H9 (cell line): ENCODE results near the gene TLR8. TPM values are rescaled to one million over a fixed set of nuclear protein-coding genes. Genes with fewer than 3 reads are reported as not detected.

Experiments used
- DNase-seq: peaks from one replicate; pipeline ENCODE4 v3.0.0-alpha.2; 2017
- H2AFZ ChIP-seq: one replicate; pipeline ENCODE4 v1.6.1; 2013; ENCODE audit warnings: mild to moderate bottlenecking, low read length, control low read depth, moderate library complexity
- H2AK5ac ChIP-seq: 2 replicates; pipeline ENCODE4 v1.6.1; 2013; ENCODE audit warnings: low read length, control low read depth, mixed read lengths; ENCODE audit not compliant: insufficient read length
- H2BK120ac ChIP-seq: one replicate; pipeline ENCODE4 v1.6.1; 2013; ENCODE audit warnings: low read depth, mild to moderate bottlenecking, low read length, control low read depth, inconsistent platforms; ENCODE audit not compliant: poor library complexity, severe bottlenecking
- H2BK12ac ChIP-seq: 2 replicates; pipeline ENCODE4 v1.6.1; 2013; ENCODE audit warnings: low read length, control low read depth, mixed read lengths, low read depth; ENCODE audit not compliant: insufficient read length
- H2BK15ac ChIP-seq: 2 replicates; pipeline ENCODE4 v1.6.1; 2013; ENCODE audit warnings: low read depth, low read length, control low read depth
- H2BK20ac ChIP-seq: one replicate; pipeline ENCODE4 v1.6.1; 2013; ENCODE audit warnings: low read depth, mild to moderate bottlenecking, low read length, control low read depth, inconsistent platforms; ENCODE audit not compliant: poor library complexity, severe bottlenecking
- H2BK5ac ChIP-seq: 2 replicates; pipeline ENCODE4 v1.6.1; 2013; ENCODE audit warnings: low read length, control low read depth, mixed read lengths; ENCODE audit not compliant: insufficient read length
- H3K14ac ChIP-seq: 2 replicates; pipeline ENCODE4 v1.6.1; 2013; ENCODE audit warnings: low read length, control low read depth; ENCODE audit not compliant: insufficient read depth
- H3K18ac ChIP-seq: 2 replicates; pipeline ENCODE4 v1.6.1; 2013; ENCODE audit warnings: low read depth, mild to moderate bottlenecking, mixed read lengths, low read length, control low read depth; ENCODE audit not compliant: insufficient read length
- H3K23ac ChIP-seq: 2 replicates; pipeline ENCODE4 v1.6.1; 2013; ENCODE audit warnings: low read length, control low read depth, mixed read lengths, low read depth; ENCODE audit not compliant: insufficient read length
- H3K23me2 ChIP-seq: 2 replicates; pipeline ENCODE4 v1.6.1; 2013; ENCODE audit warnings: low read depth, mild to moderate bottlenecking, mixed read lengths, low read length, control low read depth; ENCODE audit not compliant: insufficient read length, poor library complexity, severe bottlenecking
- H3K27ac ChIP-seq: 2 replicates; pipeline ENCODE4 v1.5.1; 2013; ENCODE audit warnings: low read length, control low read depth, mixed read lengths, low read depth; ENCODE audit not compliant: insufficient read length
- H3K27me3 ChIP-seq: 2 replicates; pipeline ENCODE4 v1.6.1; 2013; ENCODE audit warnings: low read length, control low read depth, inconsistent platforms; ENCODE audit not compliant: insufficient read depth
- H3K4ac ChIP-seq: 2 replicates; pipeline ENCODE4 v1.6.1; 2013; ENCODE audit warnings: low read depth, mild to moderate bottlenecking, control low read depth, inconsistent platforms, low read length, moderate library complexity
- H3K4me1 ChIP-seq: 2 replicates; pipeline ENCODE4 v1.6.1; 2013; ENCODE audit warnings: low read length, control low read depth, inconsistent platforms; ENCODE audit not compliant: insufficient read depth
- H3K4me2 ChIP-seq: 2 replicates; pipeline ENCODE4 v1.6.1; 2013; ENCODE audit warnings: low read length, control low read depth, mixed read lengths; ENCODE audit not compliant: insufficient read length, insufficient read depth
- H3K56ac ChIP-seq: 2 replicates; pipeline ENCODE4 v1.6.1; 2013; ENCODE audit warnings: low read depth, mild to moderate bottlenecking, mixed read lengths, low read length, control low read depth; ENCODE audit not compliant: insufficient read length
- H3K79me1 ChIP-seq: 2 replicates; pipeline ENCODE4 v1.6.1; 2013; ENCODE audit warnings: low read depth, mild to moderate bottlenecking, moderate library complexity, low read length, control low read depth, inconsistent platforms; ENCODE audit not compliant: insufficient read depth, poor library complexity, severe bottlenecking
- H3K79me2 ChIP-seq: 2 replicates; pipeline ENCODE4 v1.6.1; 2013; ENCODE audit warnings: low read length, control low read depth, inconsistent platforms; ENCODE audit not compliant: insufficient read depth
- H3K9ac ChIP-seq: 2 replicates; pipeline ENCODE4 v1.6.1; 2013; ENCODE audit warnings: low read length, control low read depth, mixed read lengths; ENCODE audit not compliant: insufficient read length; ENCODE audit errors: extremely low read depth
- H3K9me3 ChIP-seq: one replicate; pipeline ENCODE4 v1.6.1; 2013; ENCODE audit warnings: low read depth, low read length, inconsistent platforms; ENCODE audit not compliant: control insufficient read depth
- H3T11ph ChIP-seq: one replicate; pipeline ENCODE4 v1.6.1; 2013; ENCODE audit warnings: mild to moderate bottlenecking, low read length, control low read depth, inconsistent platforms
- H4K20me1 ChIP-seq: one replicate; pipeline ENCODE4 v1.6.1; 2013; ENCODE audit not compliant: control insufficient read depth, insufficient read length, insufficient read depth
- H4K5ac ChIP-seq: 2 replicates; pipeline ENCODE4 v1.6.1; 2013; ENCODE audit warnings: low read depth, mild to moderate bottlenecking, mixed read lengths, low read length, control low read depth; ENCODE audit not compliant: insufficient read length
- H4K8ac ChIP-seq: replicated peaks from 2 replicates; pipeline ENCODE4 v1.6.1; 2013; ENCODE audit warnings: low read length, control low read depth, mixed read lengths, low read depth; ENCODE audit not compliant: insufficient read length
- H4K91ac ChIP-seq: 2 replicates; pipeline ENCODE4 v1.6.1; 2013; ENCODE audit warnings: low read depth, mild to moderate bottlenecking, moderate library complexity, mixed read lengths, low read length, control low read depth; ENCODE audit not compliant: insufficient read length
- H3K27ac Mint-ChIP-seq, 3 experiments: 2 replicates in 2 of 3; 3 replicates in 1 of 3; pipeline ENCODE4 v1.8.0; 2020 to 2021; ENCODE audit warnings: mixed read lengths in 3 of 3, mild to moderate bottlenecking in 1 of 3, moderate library complexity in 1 of 3
- H3K27me3 Mint-ChIP-seq: 2 replicates; pipeline ENCODE4 v1.8.0; 2021; ENCODE audit warnings: low read depth, mild to moderate bottlenecking, moderate library complexity, mixed read lengths
- H3K36me3 Mint-ChIP-seq, 3 experiments: 2 replicates in 2 of 3; 3 replicates in 1 of 3; pipeline ENCODE4 v1.8.0; 2020 to 2021; ENCODE audit warnings: low read depth in 3 of 3, mixed read lengths in 3 of 3; ENCODE audit not compliant: insufficient read depth in 1 of 3
- H3K4me1 Mint-ChIP-seq, 2 experiments: 2 replicates each; pipeline ENCODE4 v1.8.0; 2020; ENCODE audit warnings: mixed read lengths in 2 of 2
- H3K4me3 Mint-ChIP-seq, 2 experiments: 2 replicates in 1 of 2; 3 replicates in 1 of 2; pipeline ENCODE4 v1.8.0; 2020 to 2021; ENCODE audit warnings: mild to moderate bottlenecking in 2 of 2, mixed read lengths in 2 of 2, moderate library complexity in 1 of 2
- H3K9me3 Mint-ChIP-seq, 2 experiments: 2 replicates in 1 of 2; 3 replicates in 1 of 2; pipeline ENCODE4 v1.8.0; 2020; ENCODE audit warnings: mild to moderate bottlenecking in 2 of 2, mixed read lengths in 2 of 2, moderate library complexity in 1 of 2
- CTCF ChIP-seq: fragments of 200-600 bp; sonication (generic); conservative IDR thresholded peaks from 3 replicates; pipeline ENCODE4 v1.8.0; 2021; ENCODE audit warnings: antibody characterized with exemption, mild to moderate bottlenecking
- WGBS: extraction: QIAGEN DNeasy Blood & Tissue Kit; methylation state at CpG from one replicate; pipeline ENCODE4 v1.1.7; 2013; ENCODE audit warnings: missing lambda C conversion rate, low lambda C conversion rate, mixed read lengths; ENCODE audit not compliant: insufficient read length; ENCODE audit errors: extremely low coverage; 5-methylcytosine and 5-hydroxymethylcytosine counted together
- total RNA-seq: library from RNA; stranded (reverse); gene quantifications from 2 replicates; pipeline ENCODE4 v1.2.1, GENCODE V29; 2021

TLR8 gene
- total RNA-seq, 1 experiment from 2014 or later: not detected

GRCh38 chrX:12934850-12935249 lies 28.4 kb downstream of the TLR8 start:
- no peak overlapping the region for H2BK5ac ChIP-seq

More at GRCh38 chrX:12934850-12935249, 28.4 kb downstream of the TLR8 start:
- peaks cover 20 to 34% (median 22%) of the 10 kb centered on the region in 3 experiments for H3K36me3 Mint-ChIP-seq
- Histone ChIP-seq H3K4ac (no peak overlapping the region), H2BK12ac (no peak overlapping the region), H2BK120ac (no peak overlapping the region), H3K4me1 (no peaks in the 10 kb centered on the region), H3K23me2 (no peaks in the 10 kb centered on the region), H4K8ac (no peak overlapping the region), H3T11ph (no peak overlapping the region), H2BK15ac (no peak overlapping the region), H3K27ac (no peak overlapping the region), H4K91ac (no peak overlapping the region), H4K20me1 (no peaks in the 10 kb centered on the region), H3K56ac (no peak overlapping the region), H3K27me3 (no peaks in the 10 kb centered on the region), H3K9me3 (peaks cover 13% of the 10 kb centered on the region), H2AFZ (no peak overlapping the region), H2BK20ac (no peak overlapping the region), H4K5ac (no peak overlapping the region), H3K23ac (no peak overlapping the region), H2AK5ac (no peak overlapping the region), H3K14ac (no peak overlapping the region), H3K79me1 (no peaks in the 10 kb centered on the region), H3K79me2 (no peaks in the 10 kb centered on the region), H3K4me2 (no peak overlapping the region), H3K9ac (no peak overlapping the region), H3K18ac (no peak overlapping the region)
- H3K4me1 Mint-ChIP-seq: no peaks in the 10 kb centered on the region
- H3K27ac Mint-ChIP-seq: no peak overlapping the region
- TF ChIP-seq CTCF: no peak
- peaks cover 79 to 86% of the 10 kb centered on the region in 2 experiments for H3K9me3 Mint-ChIP-seq
- H3K27me3 Mint-ChIP-seq: no peaks in the 10 kb centered on the region
- DNase-seq: no peak
- no peak overlapping the region for H3K4me3 Mint-ChIP-seq
- no CpG with 5 or more reads among the region's 5 CpGs for WGBS
